GM12878 (cell line): ENCODE results near the gene DIPK2A. TPM values are rescaled to one million over a fixed set of nuclear protein-coding genes. Genes with fewer than 3 reads are reported as not detected.

ENCODE experiments used
- ATAC-seq: fragments of 200-7000 bp; cut with Tn5 transposase; 3 replicates; pipeline ENCODE4 v1.9.1; 2020; ENCODE audit warnings: mild to moderate bottlenecking, moderate library complexity
- BruUV-seq: library from RNA; stranded (reverse); fragments of 400-500 nt; replicated peaks from 2 replicates; lab custom pipeline; 2021; lab: Mats Ljungman, UMichigan
- CTCF ChIA-PET: fragments of 300-600 bp; sonication (Branson Sonifier 250); formaldehyde crosslinking; extraction: SDS; loops from one replicate; lab custom pipeline; 2021; ENCODE audit warnings: inconsistent platforms; lab: Yijun Ruan, JAX
- POLR2A ChIA-PET: fragments of 350-600 bp; formaldehyde crosslinking; extraction: SDS; loops from one replicate; lab custom pipeline; 2021; ENCODE audit warnings: inconsistent platforms; lab: Charles Lee
- RAD21 ChIA-PET: fragments of 300-600 bp; sonication (Branson Sonifier 250); formaldehyde crosslinking; loops from one replicate; lab custom pipeline; 2023; ENCODE audit warnings: antibody characterized with exemption; ENCODE audit not compliant: unreplicated experiment; lab: Charles Lee
- SMC1A ChIA-PET: fragments of 300-600 bp; sonication (Branson Sonifier 250); formaldehyde crosslinking; loops from one replicate; lab custom pipeline; 2023; ENCODE audit not compliant: unreplicated experiment, uncharacterized antibody; lab: Charles Lee
- DNase-seq: peaks from one replicate; pipeline ENCODE4 v3.0.0-alpha.2; 2011; ENCODE audit warnings: low read depth, low spot score
- FAIRE-seq: peaks from 3 replicates; lab custom pipeline; 2011; peaks lifted over from hg19 to GRCh38; lab: Jason Lieb, UNC
- H2AFZ ChIP-seq: 2 replicates; pipeline ENCODE4 v1.6.0; 2011; ENCODE audit warnings: low read depth, low read length, control low read depth; ENCODE audit not compliant: control insufficient read depth
- H3K27ac ChIP-seq: 2 replicates; pipeline ENCODE4 v1.5.1; 2011; ENCODE audit warnings: control low read depth; ENCODE audit not compliant: control insufficient read depth, insufficient read depth
- H3K27me3 ChIP-seq, 2 experiments: replicated peaks in 1 of 2; 2 replicates each; pipeline versions ENCODE4 v1.6.0 to v1.6.1; 2011; ENCODE audit warnings: low read length in 1 of 2; ENCODE audit not compliant: control insufficient read depth in 2 of 2, insufficient read depth in 2 of 2
- H3K36me3 ChIP-seq, 2 experiments: 2 replicates each; pipeline ENCODE4 v1.5.1; 2011; ENCODE audit warnings: low read length in 1 of 2; ENCODE audit not compliant: control insufficient read depth in 2 of 2, insufficient read depth in 2 of 2
- H3K4me1 ChIP-seq: 2 replicates; pipeline ENCODE4 v1.6.1; 2011; ENCODE audit warnings: mild to moderate bottlenecking, low read length, moderate library complexity, mixed read lengths; ENCODE audit not compliant: control insufficient read depth, insufficient read depth
- H3K4me2 ChIP-seq: 2 replicates; pipeline ENCODE4 v1.6.0; 2011; ENCODE audit warnings: control low read depth; ENCODE audit not compliant: control insufficient read depth, insufficient read depth
- H3K4me3 ChIP-seq: fragments of 200-600 bp; sonication (generic); 2 replicates; pipeline ENCODE4 v1.5.1; 2016
- H3K79me2 ChIP-seq: 2 replicates; pipeline ENCODE4 v1.6.0; 2011; ENCODE audit warnings: low read length; ENCODE audit not compliant: control insufficient read depth, insufficient read depth
- H3K9ac ChIP-seq: 2 replicates; pipeline ENCODE4 v1.8.0; 2011; ENCODE audit warnings: low read length, control low read depth, mixed read lengths; ENCODE audit not compliant: control insufficient read depth, insufficient read depth
- H3K9me3 ChIP-seq: replicated peaks from 3 replicates; pipeline ENCODE4 v1.5.1; 2011; ENCODE audit warnings: mild to moderate bottlenecking, low read length; ENCODE audit not compliant: control insufficient read depth, insufficient read depth
- H4K20me1 ChIP-seq: 2 replicates; pipeline ENCODE4 v1.6.0; 2011; ENCODE audit not compliant: control insufficient read depth, insufficient read depth
- BRCA1 ChIP-seq: IDR thresholded peaks from 2 replicates; pipeline ENCODE4 v1.6.1; 2011; ENCODE audit warnings: low read depth, low read length, improper control_type of control experiment
- CTCF ChIP-seq, 3 experiments: IDR thresholded peaks in 2 of 3; conservative IDR thresholded peaks in 1 of 3; 2 replicates each; pipeline ENCODE4 v1.5.1; 2011; ENCODE audit warnings: low read depth in 3 of 3, low read length in 3 of 3, mild to moderate bottlenecking in 3 of 3, control low read depth in 2 of 3, moderate library complexity in 2 of 3, inconsistent platforms in 1 of 3, mixed read lengths in 1 of 3; ENCODE audit not compliant: control insufficient read depth in 2 of 3, insufficient read depth in 1 of 3; ENCODE audit errors: extremely low read depth in 1 of 3
- ELK1 ChIP-seq: IDR thresholded peaks from 2 replicates; pipeline ENCODE4 v1.6.1; 2012; ENCODE audit warnings: low read depth, low read length, improper control_type of control experiment
- ZBTB40 ChIP-seq: fragments of 450-650 bp; IDR thresholded peaks from 2 replicates; pipeline ENCODE4 v1.6.1; 2016; ENCODE audit warnings: mild to moderate bottlenecking, moderate library complexity, borderline replicate concordance
- ZZZ3 ChIP-seq: IDR thresholded peaks from 2 replicates; pipeline ENCODE4 v1.6.1; 2011; ENCODE audit warnings: low read depth; ENCODE audit not compliant: control insufficient read depth, insufficient read length
- WGBS: methylation state at CpG from one replicate; pipeline ENCODE4 v1.1.6; 2016; ENCODE audit warnings: low lambda C conversion rate; ENCODE audit not compliant: insufficient replicate concordance, insufficient coverage; ENCODE audit errors: missing lambda C conversion rate; 5-methylcytosine and 5-hydroxymethylcytosine counted together
- in situ Hi-C: fragments of 300-500 bp; cut with MboI; formaldehyde crosslinking; loops from 9 replicates; pipeline ENCODE4 v1.14.3; 2018; ENCODE audit warnings: mixed read lengths
- intact Hi-C: fragments of 100-400 bp; cut with micrococcal nuclease; formaldehyde crosslinking; loops from one replicate; pipeline ENCODE4 v1.14.2; 2022; ENCODE audit not compliant: unreplicated experiment
- polyA plus RNA-seq, 11 experiments: library from polyadenylated mRNA; depleted of rRNA in 4 of 11; unstranded in 6 of 11; stranded (reverse) in 5 of 11; fragments of >200 nt; fragmentation: Nextera tagmentation in 4 of 11; fragmentation: Illumina TruSeq in 1 of 11; extraction: Ambion mirVana in 4 of 11; extraction: Trizol in 1 of 11; gene quantifications; 1 replicate in 1 of 11; 2 replicates in 10 of 11; pipeline versions ENCODE4 v1.2.1 to v1.2.3, GENCODE V29; 2011 to 2016; ENCODE audit warnings: inconsistent platforms in 2 of 11, missing spikeins in 2 of 11, low read depth in 1 of 11
- total RNA-seq, 4 experiments: library from RNA; depleted of rRNA in 3 of 4; stranded (reverse); fragments of >200 nt in 3 of 4; fragmentation: Illumina TruSeq in 1 of 4; extraction: Trizol in 1 of 4; gene quantifications; 2 replicates each; pipeline versions ENCODE4 v1.2.1 to v1.2.3, GENCODE V29; 2013 to 2021

Gene DIPK2A
- total and polyA plus RNA-seq, 10 of the 15 experiments (the other 5 are each of a cell fraction or from before 2014, with no cell fraction given), result 4.6 to 36.4 (median 15.0) TPM

GRCh38 chr3:143952569-143953072, 19.0 kb upstream of the DIPK2A start:
- Histone ChIP-seq H4K20me1 (no peaks in the 10 kb centered on the region), H3K4me2 (no peak overlapping the region), H3K79me2 (no peaks in the 10 kb centered on the region), H3K4me1 (no peaks in the 10 kb centered on the region; the same call in 1 of the 2 replicates), H3K27me3 (no peaks in the 10 kb centered on the region), H3K27ac (no peak overlapping the region), H2AFZ (no peak overlapping the region), H3K4me3 (no peak overlapping the region), H3K9ac (no peak overlapping the region), H3K9me3 (no peaks in the 10 kb centered on the region; the same call in 2 of the 3 replicates), H3K36me3 (no peaks in the 10 kb centered on the region)
- DNase-seq, result no peak
- FAIRE-seq, result no peak
- ChIA-PET SMC1A (interaction anchor here (0.6 to 1.9 kb wide), 3 partner anchors 24 to 601 kb away, joined by 3 to 6 read pairs (median 6); no protein-coding TSS in a partner anchor), RAD21 (interaction anchor here (1.7 kb wide), 1 partner anchor 68 kb away, joined by 5 read pairs; no protein-coding TSS in a partner anchor), CTCF (interaction anchor here (1.0 to 1.9 kb wide), 7 partner anchors 12 to 177 kb away, joined by 3 to 15 read pairs (median 5); partner anchors contain the start of gene DIPK2A), POLR2A (interaction anchor here (0.6 kb wide), 1 partner anchor 12 kb away, joined by 3 read pairs; no protein-coding TSS in a partner anchor)
- WGBS, result 50% methylated on average over 4 of the region's 4 CpGs
- BruUV-seq, result no TSS peak
- no peak for TF ChIP-seq BRCA1
- no peak for TF ChIP-seq ELK1
- TF ChIP-seq CTCF (IDR thresholded peaks at IDR 0.05 in 2 of 3, conservative IDR thresholded peaks at IDR 0.05 in 1 of 3; ENCODE audit: control insufficient read depth in 2 of 3, extremely low read depth in 1 of 3, insufficient read depth in 1 of 3, low read depth in 3 of 3, low read length in 3 of 3), result peak in 1 of 3 experiments; percentile 25; a peak in 1 of 6 replicates
- no peak for TF ChIP-seq ZZZ3
- TF ChIP-seq ZBTB40, result no peak
- intact Hi-C loops, result no loop called here
- peak; percentile 58; the same call in 1 of the 3 replicates for ATAC-seq
- in situ Hi-C loops, result loop anchor here (10.0 kb wide), 2 partner anchors 58 to 178 kb away; no protein-coding TSS in a partner anchor
